C4-2B (cell line): ENCODE measurements around the gene VIM.

ENCODE experiments used
- ZFX ChIP-seq: fragments of 450-650 bp; IDR thresholded peaks from 2 replicates; pipeline ENCODE4 v1.6.1; 2017
- TF ChIP-seq, protein P1 (sequence below): fragments of 450-650 bp; conservative IDR thresholded peaks from 2 replicates; pipeline ENCODE4 v1.5.1; 2017; ENCODE audit warnings: mild to moderate bottlenecking

DNA sequence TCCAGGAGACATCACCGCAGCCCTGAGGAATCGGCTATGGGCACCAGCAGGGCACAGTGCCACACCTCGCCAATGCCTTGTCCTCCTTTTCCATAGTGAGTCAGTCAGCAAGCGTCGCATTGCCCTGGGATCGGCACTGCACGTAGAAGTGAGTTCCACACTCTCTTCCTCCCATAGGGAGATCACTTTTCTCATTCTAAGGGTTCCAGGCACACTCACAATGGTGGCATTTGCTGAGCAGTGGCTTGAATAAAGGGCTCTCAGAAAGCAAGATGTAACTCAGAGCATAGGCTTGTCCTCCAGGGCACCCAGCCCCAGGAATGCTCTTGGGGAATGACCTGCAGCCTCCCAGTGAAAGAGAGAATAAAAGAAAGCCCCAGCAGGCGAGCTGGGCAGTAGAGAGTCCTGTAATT lies 1.1 kb upstream of the VIM start:
- TF ChIP-seq, protein P1, sequence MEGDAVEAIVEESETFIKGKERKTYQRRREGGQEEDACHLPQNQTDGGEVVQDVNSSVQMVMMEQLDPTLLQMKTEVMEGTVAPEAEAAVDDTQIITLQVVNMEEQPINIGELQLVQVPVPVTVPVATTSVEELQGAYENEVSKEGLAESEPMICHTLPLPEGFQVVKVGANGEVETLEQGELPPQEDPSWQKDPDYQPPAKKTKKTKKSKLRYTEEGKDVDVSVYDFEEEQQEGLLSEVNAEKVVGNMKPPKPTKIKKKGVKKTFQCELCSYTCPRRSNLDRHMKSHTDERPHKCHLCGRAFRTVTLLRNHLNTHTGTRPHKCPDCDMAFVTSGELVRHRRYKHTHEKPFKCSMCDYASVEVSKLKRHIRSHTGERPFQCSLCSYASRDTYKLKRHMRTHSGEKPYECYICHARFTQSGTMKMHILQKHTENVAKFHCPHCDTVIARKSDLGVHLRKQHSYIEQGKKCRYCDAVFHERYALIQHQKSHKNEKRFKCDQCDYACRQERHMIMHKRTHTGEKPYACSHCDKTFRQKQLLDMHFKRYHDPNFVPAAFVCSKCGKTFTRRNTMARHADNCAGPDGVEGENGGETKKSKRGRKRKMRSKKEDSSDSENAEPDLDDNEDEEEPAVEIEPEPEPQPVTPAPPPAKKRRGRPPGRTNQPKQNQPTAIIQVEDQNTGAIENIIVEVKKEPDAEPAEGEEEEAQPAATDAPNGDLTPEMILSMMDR, result no peak
- no peak for TF ChIP-seq ZFX
